Vagina (tissue), 2 donors: Measurements from ENCODE around the gene GLI3. TPM values are rescaled to one million over a fixed set of nuclear protein-coding genes. Genes with fewer than 3 reads are reported as not detected.

ENCODE experiments used
- DNase-seq, 2 donors: peaks; one replicate each; pipeline ENCODE4 v3.0.0-alpha.2; 2017; ENCODE audit errors: extremely low spot score in 2 of 2
- H3K27ac ChIP-seq: fragments of 200-600 bp; sonication (generic); one replicate; pipeline ENCODE4 v1.5.1; 2019
- H3K27me3 ChIP-seq: fragments of 200-600 bp; sonication (generic); one replicate; pipeline ENCODE4 v1.5.1; 2019
- H3K36me3 ChIP-seq, 2 donors: fragments of 200-600 bp; sonication (generic); one replicate each; pipeline ENCODE4 v1.5.1; 2017 to 2019
- H3K4me1 ChIP-seq: fragments of 200-600 bp; sonication (generic); one replicate; pipeline ENCODE4 v1.5.1; 2019
- H3K4me3 ChIP-seq, 2 donors: fragments of 200-600 bp; sonication (generic); 1 replicate in 1 of 2; 2 replicates in 1 of 2; pipeline ENCODE4 v1.5.1; 2016 to 2019
- H3K9me3 ChIP-seq: fragments of 200-600 bp; sonication (generic); one replicate; pipeline ENCODE4 v1.5.1; 2019
- POLR2A ChIP-seq, 2 donors: fragments of 450-650 bp; IDR thresholded peaks; one replicate each; pipeline ENCODE4 v1.6.1; 2017; ENCODE audit warnings: antibody characterized with exemption in 2 of 2, mild to moderate bottlenecking in 2 of 2, moderate library complexity in 2 of 2
- POLR2AphosphoS5 ChIP-seq, 2 donors: sonication (generic); formaldehyde crosslinking; IDR thresholded peaks; one replicate each; pipeline ENCODE4 v1.9.0; 2017; ENCODE audit warnings: antibody characterized with exemption in 2 of 2, mild to moderate bottlenecking in 2 of 2, low read depth in 1 of 2; ENCODE audit not compliant: insufficient read depth in 1 of 2
- intact Hi-C: fragments of 100-400 bp; cut with DNase I; formaldehyde crosslinking; loops from one replicate; pipeline ENCODE4 v1.15.1; 2023
- total RNA-seq: library from RNA; depleted of rRNA; stranded (reverse); fragments of >200 nt; gene quantifications from one replicate; pipeline ENCODE4 v1.2.3, GENCODE V29; 2016
- TF ChIP-seq, protein P1 (sequence below), 3 experiments: fragments of 450-650 bp in 2 of 3; fragments of 200-600 bp in 1 of 3; sonication (generic) in 1 of 3; IDR thresholded peaks; one replicate each; pipeline ENCODE4 v1.5.1; 2017 to 2019; ENCODE audit warnings: antibody characterized with exemption in 3 of 3, mild to moderate bottlenecking in 2 of 3, moderate library complexity in 2 of 3

Gene GLI3
- total RNA-seq, 1 donor from 2014 or later = 24.6 TPM

DNA sequence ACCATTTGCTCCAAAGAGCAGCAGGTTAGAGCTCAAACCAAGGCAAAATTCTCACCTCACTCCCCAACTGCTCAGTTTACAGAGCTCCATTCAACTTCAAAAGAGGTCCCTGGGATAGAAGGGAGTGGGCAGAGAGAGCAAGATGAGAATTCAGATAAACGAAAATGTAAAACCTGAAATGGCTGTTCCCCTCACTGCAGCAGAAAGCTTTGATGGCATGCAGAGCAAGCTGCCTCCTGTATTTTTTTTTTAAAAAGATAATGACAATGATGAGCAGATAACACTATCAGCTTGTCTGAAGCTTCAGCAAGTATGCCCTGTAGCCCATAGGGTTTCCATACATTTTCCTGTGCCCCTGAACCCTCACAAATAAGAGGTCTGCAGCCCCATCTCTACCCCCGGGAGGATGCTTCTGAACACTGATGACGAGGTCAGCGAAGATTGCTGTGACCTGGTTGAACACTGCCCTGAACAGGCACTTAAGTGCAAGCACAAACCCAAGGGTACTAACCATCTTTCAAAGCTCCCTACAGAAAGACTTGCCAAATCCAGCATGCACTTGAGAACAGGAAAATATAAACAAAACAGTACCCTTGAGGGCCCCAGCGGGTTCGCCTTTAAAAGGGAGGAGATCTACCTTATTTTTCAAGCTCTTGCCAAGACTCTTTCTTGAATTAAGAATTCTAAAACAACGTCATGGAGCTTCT lies 81.3 kb downstream of the GLI3 start:
- no peak overlapping the region for H3K27ac ChIP-seq
- no peak for DNase-seq
- intact Hi-C loops = no loop called here

DNA sequence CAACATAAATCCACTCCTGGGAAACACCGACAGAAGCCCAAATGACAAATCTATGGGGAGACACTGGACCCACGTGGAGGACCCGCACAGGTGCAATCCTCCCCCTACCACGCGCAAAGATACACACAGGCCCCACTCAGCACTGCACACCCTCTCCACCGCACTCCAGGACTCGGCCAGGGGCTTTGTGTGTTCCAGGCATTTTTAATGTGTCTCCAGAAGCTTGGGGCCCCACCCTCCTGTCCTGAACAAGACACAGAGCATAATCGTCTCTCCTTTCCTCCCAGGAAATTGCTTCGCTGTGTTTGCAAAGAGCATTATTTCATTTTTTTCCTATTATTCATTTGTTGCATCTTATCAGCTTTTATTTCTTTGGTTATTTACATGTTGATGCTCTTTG lies 82.8 kb downstream of the GLI3 start:
- intact Hi-C loops = no loop called here
- H3K27ac ChIP-seq = no peak overlapping the region
- DNase-seq = no peak

More for the DNA sequence above, 81.3 kb downstream of the GLI3 start:
- Histone ChIP-seq H3K9me3 (no peaks in the 10 kb centered on the region), H3K4me3 (no peak overlapping the region), H3K27me3 (no peaks in the 10 kb centered on the region), H3K36me3 (no peaks in the 10 kb centered on the region), H3K4me1 (peaks cover 82% of the 10 kb centered on the region)
- TF ChIP-seq POLR2A (IDR thresholded peaks at IDR 0.05) = no peak
- TF ChIP-seq POLR2AphosphoS5 (IDR thresholded peaks at IDR 0.05; ENCODE audit: insufficient read depth in 1 of 2, low read depth in 1 of 2) = no peak
- TF ChIP-seq, protein P1, sequence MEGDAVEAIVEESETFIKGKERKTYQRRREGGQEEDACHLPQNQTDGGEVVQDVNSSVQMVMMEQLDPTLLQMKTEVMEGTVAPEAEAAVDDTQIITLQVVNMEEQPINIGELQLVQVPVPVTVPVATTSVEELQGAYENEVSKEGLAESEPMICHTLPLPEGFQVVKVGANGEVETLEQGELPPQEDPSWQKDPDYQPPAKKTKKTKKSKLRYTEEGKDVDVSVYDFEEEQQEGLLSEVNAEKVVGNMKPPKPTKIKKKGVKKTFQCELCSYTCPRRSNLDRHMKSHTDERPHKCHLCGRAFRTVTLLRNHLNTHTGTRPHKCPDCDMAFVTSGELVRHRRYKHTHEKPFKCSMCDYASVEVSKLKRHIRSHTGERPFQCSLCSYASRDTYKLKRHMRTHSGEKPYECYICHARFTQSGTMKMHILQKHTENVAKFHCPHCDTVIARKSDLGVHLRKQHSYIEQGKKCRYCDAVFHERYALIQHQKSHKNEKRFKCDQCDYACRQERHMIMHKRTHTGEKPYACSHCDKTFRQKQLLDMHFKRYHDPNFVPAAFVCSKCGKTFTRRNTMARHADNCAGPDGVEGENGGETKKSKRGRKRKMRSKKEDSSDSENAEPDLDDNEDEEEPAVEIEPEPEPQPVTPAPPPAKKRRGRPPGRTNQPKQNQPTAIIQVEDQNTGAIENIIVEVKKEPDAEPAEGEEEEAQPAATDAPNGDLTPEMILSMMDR (IDR thresholded peaks at IDR 0.05) = no peak

DNA sequence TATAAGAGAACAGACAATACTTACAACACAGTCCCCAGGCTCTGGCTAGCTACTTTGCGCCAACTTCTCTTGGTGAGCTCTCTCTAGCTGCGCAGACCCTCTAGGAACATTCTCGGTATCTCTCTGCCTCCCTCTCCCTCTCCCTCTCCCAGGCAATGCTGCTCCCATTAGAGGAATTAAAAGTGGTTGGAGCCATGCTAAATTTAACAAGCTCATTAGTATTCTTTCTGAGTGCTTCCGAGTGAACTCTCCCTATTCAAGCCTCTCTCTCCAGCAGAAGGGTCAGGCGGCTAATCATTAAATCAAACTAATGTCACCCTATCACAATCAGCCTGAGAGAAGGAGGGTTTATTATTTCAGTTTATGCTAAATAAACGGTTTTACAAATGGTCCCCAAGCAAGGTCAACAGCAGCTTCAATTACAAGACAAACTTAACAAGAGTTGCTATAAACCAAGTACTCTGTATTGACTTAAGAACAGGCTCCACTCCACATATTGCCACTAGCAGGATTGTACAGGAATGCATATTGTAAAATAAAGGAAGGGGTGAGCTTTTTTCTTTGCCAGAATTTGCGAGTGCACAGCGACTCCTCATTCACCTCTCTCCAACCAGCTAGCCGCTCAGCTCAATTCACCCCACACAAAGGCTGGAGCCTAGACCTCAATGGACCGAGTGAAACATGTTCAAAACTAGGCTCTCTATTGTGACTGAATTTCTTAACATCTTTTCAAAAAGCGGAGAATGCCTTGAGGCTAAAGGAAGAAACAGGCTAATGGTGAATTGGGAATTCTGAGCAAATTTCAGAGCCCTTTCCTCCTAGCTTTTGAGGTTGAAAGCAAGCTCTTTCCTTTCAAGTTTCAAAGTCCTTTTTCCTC lies 84.4 kb downstream of the GLI3 start:
- peaks cover 73% of the 10 kb centered on the region for H3K4me1 ChIP-seq
- H3K27ac ChIP-seq = no peak overlapping the region
- intact Hi-C loops = no loop called here
- no peak overlapping the region for H3K4me3 ChIP-seq
- DNase-seq = no peak
- no peaks in the 10 kb centered on the region for H3K36me3 ChIP-seq
- no peak for TF ChIP-seq POLR2AphosphoS5 (IDR thresholded peaks at IDR 0.05; ENCODE audit: insufficient read depth in 1 of 2, low read depth in 1 of 2)
- TF ChIP-seq POLR2A (IDR thresholded peaks at IDR 0.05) = no peak
- TF ChIP-seq, protein P1 (IDR thresholded peaks at IDR 0.05) = no peak
- H3K9me3 ChIP-seq = no peaks in the 10 kb centered on the region
- H3K27me3 ChIP-seq = no peaks in the 10 kb centered on the region

More for the DNA sequence above, 82.8 kb downstream of the GLI3 start:
- H3K9me3 ChIP-seq = no peaks in the 10 kb centered on the region
- H3K27me3 ChIP-seq = no peaks in the 10 kb centered on the region
- H3K4me1 ChIP-seq = peaks cover 87% of the 10 kb centered on the region
- H3K4me3 ChIP-seq = no peak overlapping the region
- no peaks in the 10 kb centered on the region for H3K36me3 ChIP-seq
- TF ChIP-seq POLR2AphosphoS5 (IDR thresholded peaks at IDR 0.05; ENCODE audit: insufficient read depth in 1 of 2, low read depth in 1 of 2) (no peak), POLR2A (IDR thresholded peaks at IDR 0.05) (no peak)
- TF ChIP-seq, protein P1 (IDR thresholded peaks at IDR 0.05) = no peak

DNA sequence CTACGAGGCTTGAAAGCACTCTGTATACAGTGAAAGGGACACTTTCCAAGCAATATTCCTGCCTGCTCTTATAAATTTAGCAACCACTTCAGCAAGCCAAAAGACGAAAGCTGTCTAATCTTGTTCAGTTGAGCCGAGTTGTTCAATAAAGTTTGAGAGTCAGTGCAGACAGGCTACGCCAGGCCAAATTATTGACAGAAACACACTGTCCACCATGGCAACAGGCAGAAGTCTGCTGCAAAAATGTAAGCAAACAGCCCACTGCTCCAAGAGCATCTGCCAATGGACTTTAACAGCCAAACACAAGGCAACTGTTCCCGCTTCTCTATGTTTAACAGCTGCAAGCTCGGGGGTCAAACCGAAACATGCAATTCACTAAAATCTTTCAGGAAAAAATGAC lies 85.7 kb downstream of the GLI3 start:
- H3K27me3 ChIP-seq = no peaks in the 10 kb centered on the region
- H3K36me3 ChIP-seq = no peaks in the 10 kb centered on the region
- peaks cover 63% of the 10 kb centered on the region for H3K4me1 ChIP-seq
- DNase-seq = no peak
- H3K9me3 ChIP-seq = no peaks in the 10 kb centered on the region
- H3K4me3 ChIP-seq = peak overlapping the region; percentile 7 to 12
- H3K27ac ChIP-seq = no peak overlapping the region
- TF ChIP-seq, protein P1 (IDR thresholded peaks at IDR 0.05) = no peak
- TF ChIP-seq POLR2AphosphoS5 (IDR thresholded peaks at IDR 0.05; ENCODE audit: insufficient read depth in 1 of 2, low read depth in 1 of 2) (no peak), POLR2A (IDR thresholded peaks at IDR 0.05) (no peak)
- intact Hi-C loops = no loop called here
